HG03565 (cell line): ENCODE results near the gene PLCG1.

ENCODE experiments used
- ATAC-seq: cut with Tn5 transposase; IDR thresholded peaks from one replicate; pipeline ENCODE4 v1.9.1; 2021; ENCODE audit warnings: mild to moderate bottlenecking, moderate library complexity; ENCODE audit not compliant: unreplicated experiment

The PLCG1 gene

DNA sequence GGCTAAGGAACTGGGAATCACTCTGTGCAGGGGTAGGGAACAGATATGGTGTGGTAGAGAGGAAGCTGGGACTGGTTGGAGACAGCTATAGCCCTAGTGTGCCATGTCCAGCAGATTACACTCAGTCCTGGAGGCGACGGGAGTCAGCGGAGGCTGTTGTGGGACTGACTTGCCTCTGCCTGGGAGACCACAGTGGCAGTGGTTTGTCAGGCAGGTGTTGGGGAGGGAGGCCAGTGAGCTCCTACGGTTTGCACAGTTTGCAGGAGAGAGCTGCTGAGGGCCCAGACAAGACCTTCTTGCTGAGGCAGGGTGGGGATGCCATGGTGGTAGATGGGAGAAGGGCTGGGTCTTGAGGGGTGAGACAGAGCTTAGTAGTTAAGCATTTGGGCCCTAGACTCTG lies 4.9 kb downstream of the PLCG1 start:
- ATAC-seq: no peak

DNA sequence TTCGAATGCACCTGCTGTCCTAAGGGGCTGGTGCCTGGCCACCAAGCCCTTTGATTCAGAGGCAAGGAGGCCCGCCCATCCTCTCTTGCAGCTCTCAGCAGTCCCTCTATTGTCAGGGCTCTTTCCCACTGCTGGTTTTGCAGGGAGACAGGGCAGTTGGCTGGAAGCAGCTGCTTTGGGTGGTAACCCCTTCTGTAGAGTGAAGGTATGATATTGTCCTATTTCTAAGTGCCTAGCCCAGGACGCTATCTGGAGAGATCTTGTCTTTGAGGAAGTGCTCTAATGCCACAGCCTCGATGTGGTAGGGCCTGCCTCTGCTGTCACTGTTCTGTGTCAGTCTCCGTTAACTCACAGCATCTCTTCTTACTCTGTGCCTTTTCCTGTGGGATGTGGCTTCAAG lies 5.6 kb downstream of the PLCG1 start:
- no peak for ATAC-seq

DNA sequence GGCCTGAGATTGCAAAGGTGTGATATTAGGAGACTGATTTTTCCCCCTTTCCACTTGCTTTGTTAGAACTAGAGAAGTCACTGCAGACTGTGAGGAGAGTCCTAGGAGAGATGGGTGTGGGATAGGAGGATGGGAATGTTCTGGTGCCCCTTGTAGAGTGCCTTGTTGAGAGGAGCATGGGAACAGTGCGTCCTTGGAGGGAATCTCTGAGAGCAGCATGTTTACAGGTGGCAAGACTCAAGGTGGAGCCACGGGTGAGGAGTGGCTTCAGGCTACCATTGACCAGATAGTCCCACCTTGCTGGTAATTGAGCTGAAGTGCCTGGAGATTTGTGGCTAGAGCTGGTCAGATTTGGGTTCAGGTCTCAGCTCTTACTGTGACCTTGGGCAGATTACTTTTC lies 6.0 kb downstream of the PLCG1 start:
- ATAC-seq: no peak

DNA sequence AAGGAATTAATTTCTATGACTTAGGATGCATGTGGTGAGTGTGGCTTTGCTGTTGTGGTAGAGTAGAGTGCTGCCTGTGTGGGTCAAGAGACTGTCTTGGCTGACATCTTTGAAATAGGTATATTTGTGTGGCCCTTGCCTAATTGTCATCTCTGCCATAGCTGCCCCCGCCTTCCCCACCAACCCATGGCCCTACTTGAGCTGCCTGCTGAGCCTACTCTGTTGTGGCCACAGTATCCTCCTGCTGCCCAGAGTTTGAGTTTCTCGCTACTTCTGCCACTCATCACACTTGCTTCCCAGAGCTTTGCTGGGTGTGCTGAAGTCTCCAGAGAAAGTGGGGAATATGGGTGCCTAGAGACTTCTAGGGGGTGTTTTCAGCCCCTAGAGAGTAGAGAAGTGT lies 8.0 kb downstream of the PLCG1 start:
- no peak for ATAC-seq

DNA sequence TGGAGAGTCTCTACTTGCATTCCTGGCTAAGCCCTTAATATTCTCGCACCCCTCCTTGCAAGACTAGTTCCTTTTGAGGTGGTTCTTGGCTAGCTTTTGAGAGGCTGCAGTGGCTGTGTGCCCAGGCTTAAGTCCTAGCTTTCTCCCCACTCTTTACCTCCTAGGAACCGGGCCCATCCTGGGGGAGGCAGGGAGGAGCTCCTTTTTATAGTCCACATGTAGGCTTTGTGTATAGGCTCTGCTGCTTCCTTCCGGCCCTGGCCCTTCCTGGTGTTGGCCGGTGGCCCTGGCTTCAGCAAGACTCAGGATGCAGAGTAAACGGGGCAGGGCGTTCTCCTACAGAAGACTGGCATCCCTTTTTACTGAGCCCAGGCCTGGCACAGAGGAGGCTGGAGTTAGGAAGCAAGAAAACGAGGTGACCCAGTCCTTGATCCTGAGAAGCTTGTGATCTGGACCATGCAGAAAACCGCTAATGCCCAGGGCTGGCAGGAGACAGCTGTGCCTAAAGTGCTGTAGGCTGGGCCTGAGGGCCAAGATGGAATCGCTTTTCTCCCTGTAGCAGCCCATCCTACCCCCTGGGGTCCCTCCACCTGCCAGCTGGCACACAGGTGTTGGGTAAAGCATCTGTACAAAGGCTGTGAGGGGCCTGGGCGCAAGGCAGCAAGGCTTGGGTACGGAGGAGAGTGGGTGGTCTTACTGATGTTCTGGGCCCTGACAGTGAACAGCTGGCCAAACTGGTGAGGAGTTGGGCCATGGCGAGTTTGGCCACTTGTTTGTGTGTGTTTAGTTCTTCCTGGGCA lies 8.7 kb downstream of the PLCG1 start:
- no peak for ATAC-seq

- ATAC-seq: no peak
Observed at GRCh38 chr20:41147767-41148191, 10.4 kb downstream of the PLCG1 start.

DNA sequence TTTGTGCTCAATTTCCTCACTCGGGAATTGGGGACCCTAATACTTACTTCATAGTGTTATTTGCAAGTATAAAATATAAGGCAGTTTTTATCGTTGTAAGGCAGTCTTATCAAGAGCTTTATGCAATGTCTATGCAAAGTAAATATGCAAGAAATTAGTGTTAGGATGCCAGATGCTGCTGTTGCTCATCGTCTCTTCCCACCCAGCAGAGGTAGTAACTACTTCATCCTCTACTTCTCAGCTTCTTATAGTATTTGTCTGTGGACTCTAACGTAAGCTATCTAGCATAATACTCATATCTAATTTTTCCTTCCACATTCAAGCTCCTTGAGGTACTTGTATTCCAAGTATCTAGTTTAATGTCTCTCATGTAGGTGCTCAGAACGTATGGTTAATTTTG lies 11.6 kb downstream of the PLCG1 start:
- no peak for ATAC-seq

- no peak for ATAC-seq
Observed at GRCh38 chr20:41150664-41151063, 13.3 kb downstream of the PLCG1 start.

DNA sequence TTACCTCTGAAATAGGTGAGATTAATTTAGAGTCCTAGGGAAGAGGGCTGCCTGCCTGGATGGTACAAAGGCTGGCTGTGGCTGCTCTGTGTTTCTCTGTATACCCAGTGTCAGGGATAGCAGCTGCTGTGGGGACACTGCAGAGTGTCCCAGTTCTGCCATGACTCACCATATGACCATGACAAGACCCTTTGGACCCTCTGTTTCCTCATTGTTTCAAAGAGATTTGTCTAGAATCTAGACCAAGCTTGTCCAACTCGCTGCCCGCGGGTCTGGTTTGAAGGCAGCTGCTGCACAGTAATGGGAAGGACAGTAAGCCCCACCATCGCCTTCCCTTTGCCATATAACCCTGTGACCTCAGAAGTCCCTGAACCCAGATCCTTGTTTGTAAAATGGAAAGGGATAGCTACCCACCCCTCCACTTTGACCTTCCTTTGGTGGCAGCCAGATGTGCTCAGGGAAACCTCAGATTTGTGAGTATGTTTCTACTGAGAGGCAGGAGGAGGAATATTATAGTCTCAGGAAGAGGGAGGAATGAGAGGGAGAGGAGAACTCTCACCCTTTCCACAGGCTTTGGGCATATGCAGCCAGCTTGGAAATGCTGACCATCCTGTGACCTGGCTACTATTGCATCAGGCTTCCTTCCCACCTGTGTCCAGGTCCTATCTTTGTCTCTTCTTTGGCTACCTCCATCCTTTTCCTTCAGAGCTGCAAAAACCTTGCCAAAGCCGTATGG lies 14.0 kb downstream of the PLCG1 start:
- no peak for ATAC-seq

DNA sequence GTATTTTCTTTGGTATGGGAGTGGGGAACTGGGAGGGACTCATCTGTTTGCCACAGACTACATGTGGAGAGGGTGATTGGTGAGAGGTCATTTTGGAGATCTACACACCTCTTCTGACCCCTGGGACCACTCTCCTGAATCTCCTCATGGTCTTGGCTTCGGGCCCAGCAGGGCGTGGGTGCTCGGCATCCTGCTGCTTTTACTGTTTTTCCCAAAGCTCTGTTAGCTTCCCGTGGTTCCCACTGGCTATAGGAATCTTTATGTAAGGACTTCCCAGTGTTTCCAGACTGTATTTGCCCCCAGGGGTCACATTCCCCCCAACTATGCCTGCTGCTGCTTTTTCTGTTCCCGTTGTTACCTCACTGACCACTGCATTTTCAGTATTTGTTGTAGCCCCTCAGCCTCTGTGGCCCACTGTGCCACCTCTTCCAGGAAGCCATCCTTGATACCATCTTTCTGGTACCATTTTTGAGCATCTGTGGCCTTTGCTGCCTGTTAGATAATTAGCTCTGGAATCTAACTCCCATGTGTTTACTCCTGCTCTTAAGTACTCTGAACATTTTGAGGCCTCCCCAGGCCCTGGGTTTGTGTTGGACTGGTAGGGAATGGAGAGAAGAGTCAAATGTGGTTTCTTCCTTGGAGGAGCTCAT lies 14.9 kb downstream of the PLCG1 start:
- no peak for ATAC-seq

DNA sequence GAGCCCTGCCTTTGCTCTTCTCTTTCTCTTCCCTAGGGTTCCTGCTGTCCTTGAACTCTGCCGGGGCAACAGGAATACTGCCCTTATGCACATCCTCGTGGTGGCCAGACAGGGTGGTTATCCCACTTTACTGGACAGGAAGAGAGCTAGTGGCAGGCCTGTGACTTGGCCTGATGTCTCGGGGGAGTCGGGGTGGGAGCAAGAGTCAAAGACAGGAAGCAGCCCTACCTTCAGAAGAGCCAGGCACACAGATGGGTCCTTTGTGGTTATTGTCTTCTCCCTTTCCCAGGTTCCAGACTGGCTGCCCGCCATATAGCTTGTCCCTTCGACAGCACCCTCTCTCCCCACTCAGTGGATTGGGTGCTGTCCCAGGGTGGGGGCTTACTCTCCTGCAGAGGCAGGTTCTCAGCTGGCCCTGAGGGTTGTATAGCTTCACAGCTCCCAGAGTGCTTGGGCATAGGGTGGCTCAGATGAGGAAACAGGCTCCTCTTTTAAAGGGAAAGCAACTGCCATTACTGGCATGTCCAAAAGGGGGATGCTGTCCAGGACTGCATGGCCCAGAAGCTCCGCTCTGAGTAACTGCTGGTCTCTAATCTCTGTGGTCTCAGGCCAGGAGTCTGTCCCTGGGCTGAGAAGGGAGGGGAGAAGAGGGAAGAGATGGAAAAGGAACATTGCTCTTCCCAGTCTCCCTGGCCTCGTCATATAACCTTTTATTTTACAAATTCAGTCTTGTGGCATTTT lies 17.3 kb downstream of the PLCG1 start:
- ATAC-seq: no peak

- no peak for ATAC-seq
Observed at GRCh38 chr20:41155261-41155660, 17.9 kb downstream of the PLCG1 start.

- no peak for ATAC-seq
Observed at GRCh38 chr20:41158082-41158625, 20.8 kb downstream of the PLCG1 start.

DNA sequence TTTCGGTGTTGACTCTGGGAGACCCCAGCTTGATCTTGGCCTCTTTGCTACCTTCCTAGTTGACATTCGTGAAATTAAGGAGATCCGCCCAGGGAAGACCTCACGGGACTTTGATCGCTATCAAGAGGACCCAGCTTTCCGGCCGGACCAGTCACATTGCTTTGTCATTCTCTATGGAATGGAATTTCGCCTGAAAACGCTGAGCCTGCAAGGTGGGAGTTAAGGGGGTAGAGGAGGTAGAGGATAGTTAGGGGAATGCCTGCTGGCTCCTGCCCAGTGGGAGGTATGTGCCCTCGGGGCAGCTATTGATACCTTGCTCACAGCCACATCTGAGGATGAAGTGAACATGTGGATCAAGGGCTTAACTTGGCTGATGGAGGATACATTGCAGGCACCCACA lies 22.2 kb downstream of the PLCG1 start:
- no peak for ATAC-seq

DNA sequence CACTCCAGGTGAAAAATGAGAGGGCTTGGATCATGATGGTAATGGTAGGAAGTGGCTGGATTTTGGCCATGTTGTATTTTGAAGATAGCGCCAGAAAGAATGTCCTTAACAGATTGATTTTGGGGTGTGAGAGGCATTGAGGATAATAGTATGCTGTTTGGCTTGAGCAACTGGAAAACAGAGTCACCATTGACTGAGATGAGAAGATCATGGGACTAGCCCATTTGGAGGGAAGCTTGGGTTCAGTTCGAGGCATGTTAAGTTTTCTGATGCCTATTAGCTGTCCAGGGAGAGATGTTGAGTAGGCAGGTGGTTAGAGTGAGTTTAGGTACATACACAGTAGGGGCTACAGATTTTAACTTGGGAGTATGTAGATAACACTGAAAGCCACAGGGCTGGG lies 23.3 kb downstream of the PLCG1 start:
- ATAC-seq: no peak

GRCh38 chr20:41161886-41162285 lies 24.5 kb downstream of the PLCG1 start:
- no peak for ATAC-seq

DNA sequence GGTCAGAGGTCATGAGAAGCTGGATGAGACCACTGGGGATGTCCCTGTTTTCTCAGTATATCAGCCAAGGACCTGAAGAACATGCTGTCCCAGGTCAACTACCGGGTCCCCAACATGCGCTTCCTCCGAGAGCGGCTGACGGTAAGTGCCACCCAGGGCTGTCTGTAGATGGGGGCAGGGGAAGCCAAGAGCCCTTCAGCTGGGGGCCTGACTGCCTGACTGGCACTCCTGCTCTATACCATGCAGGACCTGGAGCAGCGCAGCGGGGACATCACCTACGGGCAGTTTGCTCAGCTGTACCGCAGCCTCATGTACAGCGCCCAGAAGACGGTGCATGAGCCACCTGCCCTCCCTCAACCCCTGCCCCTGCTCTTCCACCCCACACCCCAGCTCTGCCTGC lies 25.1 kb downstream of the PLCG1 start:
- no peak for ATAC-seq

- ATAC-seq: no peak
Observed at GRCh38 chr20:41163821-41164220, 26.5 kb downstream of the PLCG1 start.

- no peak for ATAC-seq
Observed at GRCh38 chr20:41165001-41165882, 27.9 kb downstream of the PLCG1 start.
